ENCODE results near the gene SGTB.
A peak's percentile ranks its signal among the peaks of the same experiment; 100 is the strongest.

DNA sequence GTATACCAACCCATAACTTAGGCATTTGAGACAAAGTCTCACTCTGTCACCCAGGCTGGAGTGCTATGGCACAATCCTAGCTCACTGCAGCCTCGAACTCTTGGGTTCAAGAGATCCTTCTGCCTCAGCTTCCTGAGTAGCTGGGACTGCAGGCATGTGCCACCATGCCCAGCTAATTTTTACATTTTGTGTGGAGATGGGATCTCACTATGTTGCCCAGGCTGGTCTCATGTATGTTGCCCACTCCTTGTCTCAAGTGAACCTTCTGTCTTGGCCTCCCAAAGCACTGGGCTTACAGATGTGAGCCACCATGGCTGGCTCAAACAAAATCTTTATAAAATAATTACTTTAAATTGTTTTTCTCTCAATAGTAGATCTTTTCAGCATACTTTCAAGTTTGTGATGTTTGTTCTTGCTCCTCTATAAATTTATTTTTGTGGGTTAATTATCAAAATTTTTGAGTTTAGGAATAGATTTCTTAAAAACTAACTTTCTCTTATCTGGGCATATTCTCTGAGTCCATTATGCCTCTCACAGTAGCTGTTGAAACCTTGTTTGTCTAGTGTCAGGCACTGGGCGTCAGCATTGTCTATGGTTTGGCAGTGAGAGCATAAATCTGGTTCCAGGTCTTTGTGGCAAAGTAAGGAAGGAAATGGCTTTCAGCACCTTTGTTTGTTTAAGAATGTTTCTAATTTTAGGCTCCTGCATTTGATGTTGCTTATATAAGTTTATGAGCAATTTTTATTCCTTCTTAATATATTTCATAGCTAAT, 38.8 kb upstream of the SGTB start:
- TF ChIP-seq CTCF (IDR thresholded peaks at IDR 0.05) (peak; percentile 35 to 43 (median 38)), POLR2A (IDR thresholded peaks at IDR 0.05) (no peak)

Data from right lobe of liver (tissue), 4 donors.